GM11168 (cell line): ENCODE measurements around the gene DYNC1H1.

Source experiments
- in situ Hi-C: fragments of 300-500 bp; cut with MboI; formaldehyde crosslinking; loops from one replicate; pipeline ENCODE4 v1.12.0; 2022; ENCODE audit warnings: low sequenced_read_pairs; ENCODE audit not compliant: unreplicated experiment

The DYNC1H1 gene

GRCh38 chr14:101964297-101965180 lies at the start of gene DYNC1H1:
TSS of gene DYNC1H1 (plus strand) at chr14:101964573. CDS start at chr14:101964692, 119 bp downstream.
- in situ Hi-C loops: no loop called here

- in situ Hi-C loops: no loop called here
Measured at GRCh38 chr14:101915871-101916815, 48.2 kb upstream of the DYNC1H1 start.

GRCh38 chr14:101916816-101917412 lies 47.5 kb upstream of the DYNC1H1 start:
- in situ Hi-C loops: no loop called here

GRCh38 chr14:101917413-101918017 lies 46.9 kb upstream of the DYNC1H1 start:
- in situ Hi-C loops: no loop called here

GRCh38 chr14:101918065-101918989 lies 46.0 kb upstream of the DYNC1H1 start:
- in situ Hi-C loops: no loop called here

GRCh38 chr14:101920271-101920670 lies 44.1 kb upstream of the DYNC1H1 start:
- in situ Hi-C loops: no loop called here

- in situ Hi-C loops: no loop called here
Measured at GRCh38 chr14:101922866-101923265, 41.5 kb upstream of the DYNC1H1 start.

- in situ Hi-C loops: no loop called here
Measured at GRCh38 chr14:101925152-101925551, 39.2 kb upstream of the DYNC1H1 start.

GRCh38 chr14:101926085-101926484 lies 38.3 kb upstream of the DYNC1H1 start:
- in situ Hi-C loops: no loop called here

- in situ Hi-C loops: no loop called here
Measured at GRCh38 chr14:101926620-101927019, 37.8 kb upstream of the DYNC1H1 start.

- in situ Hi-C loops: no loop called here
Measured at GRCh38 chr14:101927859-101928258, 36.5 kb upstream of the DYNC1H1 start.

GRCh38 chr14:101928415-101928841 lies 35.9 kb upstream of the DYNC1H1 start:
- in situ Hi-C loops: no loop called here

- in situ Hi-C loops: no loop called here
Measured at GRCh38 chr14:101929096-101929495, 35.3 kb upstream of the DYNC1H1 start.

GRCh38 chr14:101929946-101930345 lies 34.4 kb upstream of the DYNC1H1 start:
- in situ Hi-C loops: no loop called here

GRCh38 chr14:101932673-101933072 lies 31.7 kb upstream of the DYNC1H1 start:
- in situ Hi-C loops: no loop called here

- in situ Hi-C loops: no loop called here
Measured at GRCh38 chr14:101933209-101933608, 31.2 kb upstream of the DYNC1H1 start.

- in situ Hi-C loops: no loop called here
Measured at GRCh38 chr14:101934601-101935150, 29.7 kb upstream of the DYNC1H1 start.

- in situ Hi-C loops: no loop called here
Measured at GRCh38 chr14:101937926-101938767, 26.2 kb upstream of the DYNC1H1 start.
